H1 (cell line): ENCODE results near the gene FARSB. TPM values are rescaled to one million over a fixed set of nuclear protein-coding genes. Genes with fewer than 3 reads are reported as not detected.

Source experiments
- ATF2 ChIP-seq: IDR thresholded peaks from 2 replicates; pipeline ENCODE4 v1.6.1; 2012; ENCODE audit warnings: low read length, inconsistent platforms
- BRCA1 ChIP-seq: IDR thresholded peaks from 2 replicates; pipeline ENCODE4 v1.6.1; 2012; ENCODE audit warnings: low read depth, low read length, improper control_type of control experiment
- CEBPB ChIP-seq: IDR thresholded peaks from 2 replicates; pipeline ENCODE4 v1.6.1; 2012; ENCODE audit warnings: low read depth, low read length
- CTBP2 ChIP-seq: IDR thresholded peaks from 2 replicates; pipeline ENCODE4 v1.7.0; 2011; ENCODE audit warnings: borderline replicate concordance, mild to moderate bottlenecking, moderate library complexity, mixed read lengths, low read length; ENCODE audit not compliant: insufficient read depth, insufficient read length
- HDAC6 ChIP-seq: IDR thresholded peaks from one replicate; pipeline ENCODE4 v1.7.1; 2012; ENCODE audit warnings: low read depth, mild to moderate bottlenecking, inconsistent platforms, low read length, moderate library complexity
- NRF1 ChIP-seq: IDR thresholded peaks from 2 replicates; pipeline ENCODE4 v1.6.1; 2011; ENCODE audit warnings: mild to moderate bottlenecking, low read depth, low read length, improper control_type of control experiment
- SIN3A ChIP-seq, 2 experiments: IDR thresholded peaks in 1 of 2; conservative IDR thresholded peaks in 1 of 2; 2 replicates each; pipeline ENCODE4 v1.6.1; 2011 to 2012; ENCODE audit warnings: low read length in 2 of 2, improper control_type of control experiment in 1 of 2, low read depth in 1 of 2, mild to moderate bottlenecking in 1 of 2
- SP2 ChIP-seq: IDR thresholded peaks from 2 replicates; pipeline ENCODE4 v1.6.1; 2012; ENCODE audit warnings: mild to moderate bottlenecking, low read length, inconsistent platforms
- SRF ChIP-seq: IDR thresholded peaks from 2 replicates; pipeline ENCODE4 v1.6.1; 2011; ENCODE audit warnings: mild to moderate bottlenecking, low read depth, low read length, moderate library complexity
- ZNF274 ChIP-seq: IDR thresholded peaks from 2 replicates; pipeline ENCODE4 v1.7.0; 2012; ENCODE audit warnings: low read length, borderline replicate concordance; ENCODE audit errors: extremely low read depth
- polyA plus RNA-seq, 7 experiments: library from polyadenylated mRNA; depleted of rRNA in 3 of 7; stranded (reverse) in 5 of 7; unstranded in 2 of 7; fragments of >200 nt in 5 of 7; fragments of 200-250 nt in 2 of 7; gene quantifications; 1 replicate in 5 of 7; 2 replicates in 1 of 7; 4 replicates in 1 of 7; pipeline versions ENCODE4 v1.2.1 to v1.2.3, GENCODE V29; 2011 to 2013; ENCODE audit warnings: missing spikeins in 2 of 7, mixed read lengths in 2 of 7
- total RNA-seq: library from RNA; stranded (reverse); fragmentation: NEBNext Ultra II Directional; extraction: Animal tissue kit (Norgen Biotek cat#: 25700); gene quantifications from 2 replicates; pipeline ENCODE4 v1.2.1, GENCODE V29; 2021
- TF ChIP-seq, protein P1 (sequence below): IDR thresholded peaks from 2 replicates; pipeline ENCODE4 v1.6.1; 2012; ENCODE audit warnings: inconsistent platforms

The FARSB gene
- total and polyA plus RNA-seq, 2 of the 8 experiments (the other 6 are each of a cell fraction or from before 2014, with no cell fraction given), result 21.0 to 37.9 TPM

GRCh38 chr2:222622910-222623309 lies 33.0 kb downstream of the FARSB start (continued):
- TF ChIP-seq ATF2, result no peak
- no peak for TF ChIP-seq ZNF274
- TF ChIP-seq CTBP2, result no peak
- TF ChIP-seq SIN3A (conservative IDR thresholded peaks at IDR 0.05 in 1 of 2, IDR thresholded peaks at IDR 0.05 in 1 of 2; ENCODE audit: low read depth in 1 of 2, low read length in 2 of 2), result no peak
- TF ChIP-seq HDAC6, result no peak
- no peak for TF ChIP-seq SP2
- TF ChIP-seq, protein P1, sequence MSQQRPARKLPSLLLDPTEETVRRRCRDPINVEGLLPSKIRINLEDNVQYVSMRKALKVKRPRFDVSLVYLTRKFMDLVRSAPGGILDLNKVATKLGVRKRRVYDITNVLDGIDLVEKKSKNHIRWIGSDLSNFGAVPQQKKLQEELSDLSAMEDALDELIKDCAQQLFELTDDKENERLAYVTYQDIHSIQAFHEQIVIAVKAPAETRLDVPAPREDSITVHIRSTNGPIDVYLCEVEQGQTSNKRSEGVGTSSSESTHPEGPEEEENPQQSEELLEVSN, result no peak
- no peak for TF ChIP-seq BRCA1
- no peak for TF ChIP-seq NRF1
- no peak for TF ChIP-seq CEBPB
- TF ChIP-seq SRF, result no peak
